ENCODE results near the gene MSLN. TPM values are rescaled to one million over a fixed set of nuclear protein-coding genes. Genes with fewer than 3 reads are reported as not detected.

The MSLN gene
- total and polyA plus RNA-seq, 2 experiments from 2014 or later: 0.10 TPM; not detected in 1

GRCh38 chr16:728131-728889 lies 32.2 kb upstream of the MSLN start:
- H3K27me3 Mint-ChIP-seq (ENCODE audit: insufficient read depth, low read depth, poor library complexity): peaks cover 23% of the 10 kb centered on the region
- Histone ChIP-seq H3K9me2 (ENCODE audit: insufficient read depth) (no peaks in the 10 kb centered on the region), H3K4me3 (peak overlapping the region; percentile 71), H3K27me3 (ENCODE audit: insufficient read depth) (peaks cover 14% of the 10 kb centered on the region; the same call in 1 of the 2 replicates), H3F3A (replicated peaks; ENCODE audit: low read depth) (peaks cover 12% of the 10 kb centered on the region), H3K4me1 (ENCODE audit: insufficient read depth) (no peaks in the 10 kb centered on the region), H3K36me3 (ENCODE audit: insufficient read depth) (no peaks in the 10 kb centered on the region), H3K27ac (ENCODE audit: low read depth) (no peak overlapping the region), H3K79me2 (replicated peaks; ENCODE audit: insufficient read depth) (no peaks in the 10 kb centered on the region), H4K20me1 (replicated peaks; ENCODE audit: insufficient read depth) (no peaks in the 10 kb centered on the region), H3K4me2 (peak overlapping the region; percentile 85), H2AFZ (no peak overlapping the region)
- H3K27ac Mint-ChIP-seq: no peak overlapping the region
- ATAC-seq (peak; percentile 39), DNase-seq (ENCODE audit: low spot score) (peak; percentile 80)
- peak overlapping the region; percentile 69; the same call in 2 of the 3 replicates for H3K4me3 Mint-ChIP-seq
- TF ChIP-seq STAT1 (IDR thresholded peaks at IDR 0.05; ENCODE audit: unreplicated experiment) (no peak), ETS1 (IDR thresholded peaks at IDR 0.05) (peak; percentile 38; the same call in 1 of the 2 replicates), POLR2AphosphoS5 (IDR thresholded peaks at IDR 0.05; ENCODE audit: low read depth) (peak; percentile 67; the same call in 1 of the 2 replicates), CTCF (conservative IDR thresholded peaks at IDR 0.05; ENCODE audit: low read depth in 2 of 2) (no peak)
- H3K9me3 Mint-ChIP-seq: no peaks in the 10 kb centered on the region
- H3K36me3 Mint-ChIP-seq (ENCODE audit: low read depth): peaks cover 9% of the 10 kb centered on the region; the same call in 2 of the 3 replicates
- H3K4me1 Mint-ChIP-seq: no peaks in the 10 kb centered on the region

- peaks cover 15% of the 10 kb centered on the region for H3F3A ChIP-seq (replicated peaks; ENCODE audit: low read depth)
- Mint-ChIP-seq H3K27ac (no peak overlapping the region), H3K36me3 (ENCODE audit: low read depth) (peaks cover 11% of the 10 kb centered on the region; the same call in 2 of the 3 replicates), H3K4me3 (peak overlapping the region; percentile 69; the same call in 2 of the 3 replicates), H3K9me3 (no peaks in the 10 kb centered on the region), H3K27me3 (ENCODE audit: insufficient read depth, low read depth, poor library complexity) (peaks cover 18% of the 10 kb centered on the region), H3K4me1 (no peaks in the 10 kb centered on the region)
- H3K79me2 ChIP-seq (replicated peaks; ENCODE audit: insufficient read depth): no peaks in the 10 kb centered on the region
- DNase-seq (ENCODE audit: low spot score) (peak; percentile 52), ATAC-seq (peak; percentile 7)
- H3K4me2 ChIP-seq: peak overlapping the region; percentile 85
- H3K36me3 ChIP-seq (ENCODE audit: insufficient read depth): no peaks in the 10 kb centered on the region
- no peaks in the 10 kb centered on the region for H3K9me2 ChIP-seq (ENCODE audit: insufficient read depth)
- peak overlapping the region; percentile 71 for H3K4me3 ChIP-seq
- H3K27ac ChIP-seq (ENCODE audit: low read depth): no peak overlapping the region
- H4K20me1 ChIP-seq (replicated peaks; ENCODE audit: insufficient read depth): no peaks in the 10 kb centered on the region
- H2AFZ ChIP-seq: no peak overlapping the region
- H3K4me1 ChIP-seq (ENCODE audit: insufficient read depth): no peaks in the 10 kb centered on the region
- H3K27me3 ChIP-seq (ENCODE audit: insufficient read depth): peaks cover 14% of the 10 kb centered on the region; the same call in 1 of the 2 replicates
- TF ChIP-seq ZNF462 (CRISPR knock-in tag; IDR thresholded peaks at IDR 0.05): no peak
- no peak for TF ChIP-seq CTCF (conservative IDR thresholded peaks at IDR 0.05; ENCODE audit: low read depth in 2 of 2)
- no peak for TF ChIP-seq ZNF114 (CRISPR knock-in tag; IDR thresholded peaks at IDR 0.05)
- no peak for TF ChIP-seq STAT1 (IDR thresholded peaks at IDR 0.05; ENCODE audit: unreplicated experiment)
These were observed 31.4 kb upstream of the MSLN start for GRCh38 chr16:728890-729744.
